Fibroblast of skin of right biceps (primary cell): ENCODE results near the gene KIF6.
A peak's percentile ranks its signal among the peaks of the same experiment; 100 is the strongest.

Experiments
- DNase-seq: peaks from one replicate; pipeline ENCODE4 v3.0.0-alpha.2; 2013

Gene KIF6

GRCh38 chr6:39654121-39654520 lies 71.1 kb downstream of the KIF6 start:
- DNase-seq = no peak

DNA sequence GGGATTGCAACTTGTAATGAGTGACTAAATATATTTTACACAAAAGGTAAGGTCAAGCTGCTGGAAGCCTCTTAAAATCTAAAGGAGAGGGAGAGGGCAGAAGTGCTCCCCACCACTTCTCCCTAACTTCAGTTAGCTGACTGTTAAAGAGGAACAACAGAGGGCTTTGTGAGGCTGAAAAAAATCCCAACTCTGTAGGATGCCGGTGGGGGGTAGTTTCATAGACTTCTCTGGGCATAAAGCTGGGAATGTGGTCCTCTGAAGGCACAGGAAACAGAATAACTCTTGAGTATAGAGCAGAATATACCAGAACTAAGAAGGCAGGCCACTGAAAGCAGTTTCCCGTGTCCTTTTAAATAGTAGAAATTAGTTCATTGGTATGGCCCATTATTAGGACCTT lies 71.6 kb downstream of the KIF6 start:
- DNase-seq = no peak

DNA sequence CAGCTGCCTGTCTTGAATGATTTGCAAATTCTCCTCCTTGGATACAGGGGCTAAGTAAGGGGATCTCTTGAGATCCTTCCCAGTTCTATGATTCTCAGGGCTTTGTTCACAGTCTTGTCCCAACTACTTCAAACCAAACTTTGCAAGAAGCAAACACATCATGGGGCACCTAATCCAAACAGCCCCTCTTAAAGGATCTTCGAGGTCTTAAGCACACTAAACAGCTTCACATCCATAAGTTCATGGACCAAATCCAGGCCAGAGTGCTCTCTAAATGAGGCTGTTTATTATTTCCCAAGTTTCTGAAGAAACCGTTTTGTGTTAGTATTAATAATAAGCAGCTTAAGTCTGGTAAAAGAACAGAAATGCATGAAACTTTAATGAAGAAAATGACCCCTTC lies 75.2 kb downstream of the KIF6 start:
- no peak for DNase-seq

DNA sequence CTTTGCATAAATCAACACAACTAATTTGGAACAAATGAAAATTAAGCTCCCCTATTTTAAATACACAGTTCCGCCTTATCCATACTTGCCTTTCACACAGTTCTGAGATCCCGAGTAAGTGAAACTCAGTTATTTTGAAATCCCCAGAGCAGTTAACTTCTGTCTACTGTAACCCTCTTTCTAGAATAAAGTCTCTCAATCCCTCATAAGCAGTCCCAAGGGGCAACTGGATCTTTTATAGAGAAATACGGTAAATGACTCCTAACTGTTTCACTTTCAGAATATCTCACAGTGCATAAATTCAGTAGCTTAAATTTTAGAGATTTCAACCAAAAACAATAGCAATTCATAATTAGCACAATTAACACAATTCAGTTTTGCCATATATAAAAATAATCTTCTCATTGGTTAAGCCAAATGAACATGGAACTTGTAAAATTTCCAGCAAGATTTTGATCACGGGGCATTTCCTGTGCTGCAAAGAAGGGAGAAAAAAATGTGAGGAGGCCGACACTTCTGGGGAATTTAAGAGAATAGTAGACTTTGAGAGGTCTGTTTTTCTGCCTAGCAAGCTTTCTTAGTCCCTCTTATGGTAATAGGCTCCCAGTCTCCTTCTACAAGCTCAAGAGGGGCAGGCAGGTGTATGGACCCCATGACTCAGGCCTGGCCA lies 78.3 kb downstream of the KIF6 start:
- DNase-seq = no peak

DNA sequence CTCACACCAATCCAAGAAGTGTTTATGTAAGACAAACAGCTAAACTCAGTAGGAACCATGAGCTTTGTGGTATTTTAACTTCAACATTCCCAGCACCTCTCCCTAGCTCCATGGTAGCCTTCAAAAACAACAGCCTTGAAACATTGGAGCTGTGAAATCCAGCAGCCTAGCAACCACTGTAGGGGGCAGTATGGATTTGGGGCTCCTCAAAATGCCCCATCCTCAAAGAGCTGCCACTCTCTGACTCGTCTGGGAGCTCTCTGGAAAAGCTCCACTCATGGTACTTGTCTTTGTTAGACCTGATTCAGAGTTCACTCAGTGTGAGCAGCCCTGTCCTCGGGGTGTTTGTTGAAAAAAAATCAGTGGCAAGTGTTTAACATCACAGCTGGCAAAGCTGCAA lies 82.9 kb downstream of the KIF6 start:
- DNase-seq = no peak

DNA sequence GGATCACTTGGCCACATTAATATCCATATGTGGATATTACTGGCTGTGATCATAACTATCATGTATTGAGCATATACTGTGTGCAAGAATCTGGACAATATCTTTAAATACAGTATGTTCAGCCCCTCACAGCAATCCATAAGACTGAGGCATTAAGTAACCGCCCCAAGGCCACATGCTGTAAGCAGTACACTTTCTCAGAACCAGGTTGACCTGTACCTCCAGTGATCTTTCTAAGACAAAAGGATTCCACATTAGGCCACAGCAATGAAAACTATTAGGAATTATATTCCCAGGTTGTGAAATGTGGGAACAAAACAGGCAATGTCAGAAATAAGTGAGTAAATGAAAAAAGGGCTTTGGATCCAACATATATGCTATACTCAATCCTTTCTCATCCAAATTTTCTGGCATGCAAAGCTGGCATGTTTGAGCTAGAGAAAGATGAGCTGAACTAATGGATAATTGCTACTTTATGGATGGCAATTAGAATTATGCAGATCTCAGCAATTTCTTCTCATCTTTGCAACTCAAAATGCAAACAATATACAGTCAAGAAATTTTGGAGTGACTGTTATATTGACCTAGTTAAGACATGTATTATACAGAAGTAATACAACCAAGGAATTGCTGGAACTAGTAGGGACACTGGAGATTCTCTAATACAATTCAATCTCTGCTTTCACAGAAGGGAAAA lies 86.9 kb downstream of the KIF6 start:
- DNase-seq = no peak

DNA sequence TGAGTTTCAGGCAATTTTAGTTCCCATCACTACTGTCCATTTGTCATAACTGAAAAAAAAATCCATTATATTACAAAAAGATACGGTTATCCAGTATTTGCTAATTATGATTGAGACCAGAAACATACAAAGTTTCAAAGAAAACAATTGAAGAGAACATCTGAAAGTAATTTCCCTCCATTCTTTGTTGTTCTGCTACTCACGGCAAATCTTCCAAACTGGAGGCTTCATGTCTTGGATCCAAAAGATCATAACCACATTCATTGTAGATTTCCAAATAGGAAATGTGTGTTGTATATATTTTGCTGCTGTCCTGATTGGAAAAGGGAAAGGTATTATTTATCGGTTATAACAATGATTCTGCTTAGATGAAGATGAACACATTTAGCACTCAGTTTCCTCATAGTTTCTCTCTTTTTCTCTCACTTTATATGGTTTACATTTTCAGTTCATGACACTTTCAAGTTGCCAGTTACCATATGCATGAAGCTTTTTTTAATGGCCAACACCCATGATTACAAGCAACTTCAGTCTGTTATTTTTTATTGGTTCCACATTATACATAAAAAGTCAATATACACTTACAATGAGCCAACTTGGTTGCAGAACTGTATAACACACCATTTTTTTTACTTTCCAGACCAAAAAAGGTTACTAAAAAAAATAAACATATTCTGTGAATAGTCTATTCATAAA lies 90.4 kb downstream of the KIF6 start:
- DNase-seq = no peak

DNA sequence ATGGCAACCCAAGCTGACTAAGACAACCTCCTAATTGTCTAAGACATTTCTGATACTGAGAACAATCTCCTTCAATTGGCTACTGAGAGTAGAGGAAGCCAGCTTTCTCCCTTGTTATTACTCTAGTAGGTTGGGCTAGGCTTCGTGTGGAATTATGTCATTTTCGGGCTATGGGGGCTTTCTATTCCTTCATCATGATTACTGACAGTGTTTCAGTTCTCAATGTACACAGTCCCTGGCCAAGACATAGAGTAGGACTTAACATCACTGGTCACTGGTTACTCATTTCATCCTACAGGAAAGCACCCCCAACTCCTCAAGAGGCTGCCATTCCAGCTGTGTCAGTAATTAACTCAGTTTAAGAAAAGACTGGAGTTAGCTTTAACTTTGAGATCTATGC lies 100.0 kb downstream of the KIF6 start:
- no peak for DNase-seq

DNA sequence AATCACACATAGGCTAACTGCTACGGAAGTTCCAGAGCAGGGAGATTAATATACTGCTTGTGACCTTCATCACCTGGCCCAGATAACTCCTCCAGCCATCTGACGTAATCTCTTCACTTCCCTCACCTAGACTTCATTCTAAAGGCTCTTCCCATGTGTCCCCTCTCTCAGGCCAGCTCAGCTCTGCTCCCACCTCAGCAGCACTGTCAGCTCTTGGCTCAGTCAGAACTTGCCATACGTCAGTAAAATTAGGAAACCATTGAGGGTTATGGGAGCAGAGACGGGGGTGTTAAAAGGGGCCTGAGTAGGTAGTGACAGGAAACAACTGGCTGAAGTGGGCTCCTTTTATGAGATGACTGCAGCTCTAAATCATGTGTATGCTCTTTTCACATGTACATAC lies 101.5 kb downstream of the KIF6 start:
- no peak for DNase-seq

- no peak for DNase-seq
Measured at GRCh38 chr6:39617520-39617919, 107.7 kb downstream of the KIF6 start.

- DNase-seq = no peak
Measured at GRCh38 chr6:39617026-39617425, 108.2 kb downstream of the KIF6 start.

GRCh38 chr6:39615622-39616021 lies 109.6 kb downstream of the KIF6 start:
- DNase-seq = no peak

- DNase-seq = no peak
Measured at GRCh38 chr6:39614393-39614950, 110.7 kb downstream of the KIF6 start.

DNA sequence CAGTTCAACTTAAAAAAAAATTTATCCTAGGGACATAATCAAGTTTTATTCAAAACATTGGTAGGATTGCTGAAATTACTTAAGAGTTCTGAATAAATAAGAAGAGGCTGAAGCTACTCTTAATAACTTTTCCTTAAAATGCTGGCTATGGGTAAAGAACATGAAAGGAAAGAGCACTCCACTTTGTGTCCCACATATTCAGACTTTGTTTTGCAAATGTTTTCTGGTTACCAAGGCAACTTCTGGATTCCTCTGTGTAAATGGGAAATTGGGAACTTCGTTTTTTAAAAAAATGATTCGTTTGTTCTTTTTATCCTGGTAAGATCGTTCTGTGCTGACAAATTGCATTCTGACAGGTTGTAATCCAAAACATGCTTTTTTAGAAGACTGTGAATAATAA lies 115.0 kb downstream of the KIF6 start:
- DNase-seq = peak; percentile 57

- DNase-seq = no peak
Measured at GRCh38 chr6:39608652-39609345, 116.4 kb downstream of the KIF6 start.

GRCh38 chr6:39602601-39603519 lies 122.3 kb downstream of the KIF6 start:
- DNase-seq = peak; percentile 7

DNA sequence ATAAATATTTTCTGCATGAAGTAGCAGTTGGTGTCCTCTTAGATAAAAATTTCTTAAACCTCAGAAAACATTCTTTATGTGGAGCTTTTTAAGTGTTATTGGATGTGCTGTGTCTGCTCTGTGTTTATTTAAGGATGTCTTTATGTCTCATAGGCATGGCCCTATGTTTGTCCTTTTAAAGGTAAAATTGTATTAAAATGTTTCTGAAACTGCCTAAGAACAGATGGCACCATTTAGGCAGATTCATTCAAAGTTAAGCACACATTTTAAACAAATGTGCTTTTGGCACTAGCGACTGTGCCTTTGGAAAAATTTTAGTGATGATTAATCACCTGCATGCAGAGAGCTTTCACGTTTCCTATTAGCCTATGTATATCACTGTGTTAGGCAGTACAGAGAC lies 125.2 kb downstream of the KIF6 start:
- peak; percentile 72 for DNase-seq

GRCh38 chr6:39599341-39599740 lies 125.9 kb downstream of the KIF6 start:
- DNase-seq = no peak

- DNase-seq = no peak
Measured at GRCh38 chr6:39594285-39594684, 130.9 kb downstream of the KIF6 start.

GRCh38 chr6:39593646-39594045 lies 131.6 kb downstream of the KIF6 start:
- DNase-seq = no peak

DNA sequence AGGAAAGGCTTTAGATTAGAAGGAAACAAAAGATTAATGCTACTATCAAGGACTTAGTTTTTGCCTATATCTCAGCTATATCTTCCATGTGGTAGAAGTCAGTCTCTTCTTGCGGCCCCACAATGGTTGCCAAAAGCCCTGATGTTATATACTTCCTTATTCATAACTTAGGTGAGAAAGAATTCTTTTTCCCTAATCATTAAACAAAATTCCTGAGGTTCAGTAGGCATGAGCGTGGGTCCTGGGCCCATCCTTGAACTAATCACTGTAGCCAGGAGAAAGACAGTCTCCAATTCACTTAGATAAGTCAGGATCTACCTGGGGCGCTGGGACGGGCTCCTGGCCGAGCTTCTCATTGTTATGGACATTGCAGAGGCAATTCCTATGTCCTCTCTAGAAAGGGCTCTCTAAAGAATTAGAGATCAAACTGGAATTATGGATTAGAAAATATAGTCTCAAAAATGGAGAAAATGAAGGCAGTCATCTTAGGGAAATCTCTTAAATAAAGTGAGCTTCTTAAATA lies 134.3 kb downstream of the KIF6 start:
- no peak for DNase-seq

- DNase-seq = no peak
Measured at GRCh38 chr6:39587080-39587479, 138.1 kb downstream of the KIF6 start.
